RWPE2 (cell line): ENCODE measurements around the gene USP49.
"Not testable (repeated sequence)": the region's sequence is repeated elsewhere in the genome, so short reads cannot be mapped to it uniquely, and the experiment has no call there.

ENCODE experiments used
- ATAC-seq: fragments of 200-7000 bp; cut with Tn5 transposase; 3 replicates; pipeline ENCODE4 v1.9.1; 2021; ENCODE audit warnings: low read depth
- DNase-seq: peaks from one replicate; pipeline ENCODE4 v3.0.0-alpha.2; 2020; ENCODE audit warnings: low spot score
- H3K27ac ChIP-seq: fragments of 450-650 bp; 2 replicates; pipeline ENCODE4 v1.5.1; 2017; ENCODE audit warnings: mild to moderate bottlenecking; ENCODE audit not compliant: poor library complexity, severe bottlenecking
- H3K27me3 ChIP-seq: fragments of 250-450 bp; sonication (Bioruptor Pico); 2 replicates; pipeline ENCODE4 v1.5.1; 2021; ENCODE audit warnings: mild to moderate bottlenecking, moderate library complexity; ENCODE audit not compliant: insufficient read depth, poor library complexity, severe bottlenecking
- H3K36me3 ChIP-seq: fragments of 250-450 bp; sonication (Bioruptor Pico); 2 replicates; pipeline ENCODE4 v1.5.1; 2020; ENCODE audit warnings: low read depth, mild to moderate bottlenecking, moderate library complexity
- H3K4me1 ChIP-seq: fragments of 250-450 bp; sonication (Bioruptor Pico); 2 replicates; pipeline ENCODE4 v1.5.1; 2021; ENCODE audit warnings: mild to moderate bottlenecking, moderate library complexity; ENCODE audit not compliant: insufficient read depth, poor library complexity, severe bottlenecking
- H3K4me3 ChIP-seq: fragments of 250-450 bp; sonication (Bioruptor Pico); 2 replicates; pipeline ENCODE4 v1.5.1; 2021; ENCODE audit warnings: mild to moderate bottlenecking, moderate library complexity; ENCODE audit not compliant: severe bottlenecking
- H3K9me3 ChIP-seq: fragments of 250-450 bp; sonication (Bioruptor Pico); 2 replicates; pipeline ENCODE4 v1.5.1; 2021; ENCODE audit warnings: mild to moderate bottlenecking, moderate library complexity; ENCODE audit not compliant: severe bottlenecking
- CTCF ChIP-seq: fragments of 450-650 bp; IDR thresholded peaks from one replicate; pipeline ENCODE4 v1.5.1; 2017; ENCODE audit warnings: mild to moderate bottlenecking, moderate library complexity; ENCODE audit not compliant: poor library complexity, severe bottlenecking

USP49 gene

GRCh38 chr6:41770381-41771057, 124.7 kb downstream of the USP49 start:
- H3K9me3 ChIP-seq: no peaks in the 10 kb centered on the region
- no peak overlapping the region for H3K4me3 ChIP-seq
- ATAC-seq (no peak), DNase-seq (no peak)
- H3K27me3 ChIP-seq: no peaks in the 10 kb centered on the region
- H3K36me3 ChIP-seq: peaks cover 30% of the 10 kb centered on the region
- H3K27ac ChIP-seq: no peak overlapping the region
- peaks cover 7% of the 10 kb centered on the region for H3K4me1 ChIP-seq
- no peak for TF ChIP-seq CTCF

GRCh38 chr6:41769376-41769775, 125.8 kb downstream of the USP49 start:
- H3K4me3 ChIP-seq: no peak overlapping the region
- peaks cover 7% of the 10 kb centered on the region for H3K4me1 ChIP-seq
- DNase-seq (no peak), ATAC-seq (no peak)
- no peaks in the 10 kb centered on the region for H3K9me3 ChIP-seq
- H3K27me3 ChIP-seq: no peaks in the 10 kb centered on the region
- H3K36me3 ChIP-seq: peaks cover 18% of the 10 kb centered on the region
- H3K27ac ChIP-seq: no peak overlapping the region
- no peak for TF ChIP-seq CTCF

- Histone ChIP-seq H3K4me1 (peaks cover 7% of the 10 kb centered on the region), H3K27ac (peak overlapping the region; percentile 2), H3K36me3 (peaks cover 16% of the 10 kb centered on the region), H3K9me3 (no peaks in the 10 kb centered on the region), H3K4me3 (no peak overlapping the region), H3K27me3 (no peaks in the 10 kb centered on the region)
- TF ChIP-seq CTCF: no peak
- ATAC-seq (no peak), DNase-seq (no peak)
Measured at GRCh38 chr6:41768545-41769308, 126.4 kb downstream of the USP49 start.

- peak; percentile 86 for ATAC-seq
- no peak for DNase-seq
- H3K4me1 ChIP-seq: peaks cover 7% of the 10 kb centered on the region
- peaks cover 7% of the 10 kb centered on the region; the same call in 1 of the 2 replicates for H3K36me3 ChIP-seq
- H3K27me3 ChIP-seq: no peaks in the 10 kb centered on the region
- H3K9me3 ChIP-seq: no peaks in the 10 kb centered on the region
- H3K4me3 ChIP-seq: no peak overlapping the region
- no peak overlapping the region for H3K27ac ChIP-seq
- TF ChIP-seq CTCF: no peak
Measured at GRCh38 chr6:41767112-41767833, 127.9 kb downstream of the USP49 start.

- not testable (repeated sequence) for ATAC-seq, H3K36me3 ChIP-seq, H3K27ac ChIP-seq, H3K27me3 ChIP-seq, H3K9me3 ChIP-seq, H3K4me1 ChIP-seq, DNase-seq, H3K4me3 ChIP-seq
Measured at GRCh38 chr6:41766043-41766664, 129.0 kb downstream of the USP49 start.
